ENCODE measurements around the gene HSPG2. TPM values are rescaled to one million over a fixed set of nuclear protein-coding genes. Genes with fewer than 3 reads are reported as not detected.

HSPG2 gene
- total RNA-seq, 1 experiment from 2014 or later: 35.1 TPM

GRCh38 chr1:21886486-21887215 lies 50.5 kb downstream of the HSPG2 start:
- Histone ChIP-seq H3K4me3 (ENCODE audit: low read length) (no peak overlapping the region), H3K9ac (ENCODE audit: low read length) (no peak overlapping the region), H3K9me2 (replicated peaks; ENCODE audit: low read length) (no peaks in the 10 kb centered on the region), H3F3A (ENCODE audit: low read length, unreplicated experiment) (no peaks in the 10 kb centered on the region), H3K4me2 (ENCODE audit: low read length) (no peak overlapping the region), H3K79me2 (ENCODE audit: low read length) (no peaks in the 10 kb centered on the region), H3K4me1 (ENCODE audit: insufficient read depth, low read length) (no peaks in the 10 kb centered on the region), H4K20me1 (ENCODE audit: low read length) (no peaks in the 10 kb centered on the region), H3K36me3 (ENCODE audit: low read depth, low read length) (no peaks in the 10 kb centered on the region), H3K27me3 (ENCODE audit: low read length) (no peaks in the 10 kb centered on the region), H3K9me3 (ENCODE audit: low read length) (no peaks in the 10 kb centered on the region), H2AFZ (ENCODE audit: low read length) (no peak overlapping the region), H3K27ac (ENCODE audit: low read length) (no peak overlapping the region)
- no peak for ATAC-seq
- no peak for DNase-seq
- intact Hi-C loops (cut with micrococcal nuclease): no loop called here
- no peak for TF ChIP-seq CTCF (conservative IDR thresholded peaks at IDR 0.05; ENCODE audit: low read depth, low read length)
- TF ChIP-seq EZH2 (IDR thresholded peaks at IDR 0.05; ENCODE audit: low read length, unreplicated experiment): no peak
- TF ChIP-seq EZH2phosphoT487 (IDR thresholded peaks at IDR 0.05; ENCODE audit: borderline replicate concordance, low read length): no peak
- no TSS peak for BruUV-seq (replicated peaks)
- ChIA-PET CTCF (no interaction called here), POLR2A (ENCODE audit: unreplicated experiment) (no interaction called here)

GRCh38 chr1:21885236-21886037 lies 51.7 kb downstream of the HSPG2 start:
- no peak overlapping the region for H3K27ac ChIP-seq (ENCODE audit: low read length)
- no peaks in the 10 kb centered on the region for H3K9me3 ChIP-seq (ENCODE audit: low read length)
- no peak for ATAC-seq
- no peaks in the 10 kb centered on the region for H3K79me2 ChIP-seq (ENCODE audit: low read length)
- no peaks in the 10 kb centered on the region for H3K36me3 ChIP-seq (ENCODE audit: low read depth, low read length)
- no peaks in the 10 kb centered on the region for H3K9me2 ChIP-seq (replicated peaks; ENCODE audit: low read length)
- H2AFZ ChIP-seq (ENCODE audit: low read length): no peak overlapping the region
- POLR2A ChIA-PET (ENCODE audit: unreplicated experiment): no interaction called here
- H3K4me3 ChIP-seq (ENCODE audit: low read length): no peak overlapping the region
- BruUV-seq (replicated peaks): no TSS peak
- intact Hi-C loops (cut with micrococcal nuclease): no loop called here
- H4K20me1 ChIP-seq (ENCODE audit: low read length): no peaks in the 10 kb centered on the region
- no peaks in the 10 kb centered on the region for H3K27me3 ChIP-seq (ENCODE audit: low read length)
- CTCF ChIA-PET: no interaction called here
- H3F3A ChIP-seq (ENCODE audit: low read length, unreplicated experiment): no peaks in the 10 kb centered on the region
- TF ChIP-seq EZH2 (IDR thresholded peaks at IDR 0.05; ENCODE audit: low read length, unreplicated experiment): no peak
- no peak overlapping the region for H3K9ac ChIP-seq (ENCODE audit: low read length)
- DNase-seq: no peak
- no peak overlapping the region for H3K4me2 ChIP-seq (ENCODE audit: low read length)
- H3K4me1 ChIP-seq (ENCODE audit: insufficient read depth, low read length): no peaks in the 10 kb centered on the region

- H2AFZ ChIP-seq (ENCODE audit: low read length): no peak overlapping the region
- H3K4me1 ChIP-seq (ENCODE audit: insufficient read depth, low read length): no peaks in the 10 kb centered on the region
- H4K20me1 ChIP-seq (ENCODE audit: low read length): no peaks in the 10 kb centered on the region
- TF ChIP-seq EZH2 (IDR thresholded peaks at IDR 0.05; ENCODE audit: low read length, unreplicated experiment): no peak
- TF ChIP-seq CTCF (conservative IDR thresholded peaks at IDR 0.05; ENCODE audit: low read depth, low read length): no peak
- no peak for TF ChIP-seq EZH2phosphoT487 (IDR thresholded peaks at IDR 0.05; ENCODE audit: borderline replicate concordance, low read length)
- no peak for ATAC-seq
- no peak for DNase-seq
- no peaks in the 10 kb centered on the region for H3F3A ChIP-seq (ENCODE audit: low read length, unreplicated experiment)
- no peaks in the 10 kb centered on the region for H3K27me3 ChIP-seq (ENCODE audit: low read length)
- H3K9me2 ChIP-seq (replicated peaks; ENCODE audit: low read length): no peaks in the 10 kb centered on the region
- H3K9ac ChIP-seq (ENCODE audit: low read length): no peak overlapping the region
- intact Hi-C loops (cut with micrococcal nuclease): no loop called here
- no peaks in the 10 kb centered on the region; the same call in 1 of the 2 replicates for H3K36me3 ChIP-seq (ENCODE audit: low read depth, low read length)
- no peaks in the 10 kb centered on the region for H3K79me2 ChIP-seq (ENCODE audit: low read length)
- no peak overlapping the region for H3K4me2 ChIP-seq (ENCODE audit: low read length)
- no peak overlapping the region for H3K27ac ChIP-seq (ENCODE audit: low read length)
- BruUV-seq (replicated peaks): TSS peak; percentile 26
- no peaks in the 10 kb centered on the region for H3K9me3 ChIP-seq (ENCODE audit: low read length)
- ChIA-PET POLR2A (ENCODE audit: unreplicated experiment) (no interaction called here), CTCF (no interaction called here)
- no peak overlapping the region for H3K4me3 ChIP-seq (ENCODE audit: low read length)
Measured at GRCh38 chr1:21884456-21885235, 52.5 kb downstream of the HSPG2 start.

Measured in PC-3 (cell line).